Neuronal stem cell (in vitro differentiated cells): Measurements from ENCODE around the gene TECPR2.

Experiments used
- DNase-seq: peaks from one replicate; pipeline ENCODE4 v3.0.0-alpha.2; 2013; ENCODE audit warnings: low spot score
- H2AFZ ChIP-seq: one replicate; pipeline ENCODE4 v1.6.1; 2013; ENCODE audit warnings: mild to moderate bottlenecking, low read length, inconsistent platforms
- H2AK5ac ChIP-seq: 2 replicates; pipeline ENCODE4 v1.6.1; 2013; ENCODE audit warnings: low read depth, mild to moderate bottlenecking, inconsistent platforms, low read length, moderate library complexity, mixed read lengths
- H2BK120ac ChIP-seq: 2 replicates; pipeline ENCODE4 v1.6.1; 2013; ENCODE audit warnings: low read depth, mild to moderate bottlenecking, inconsistent platforms, low read length, moderate library complexity, mixed read lengths
- H2BK12ac ChIP-seq: one replicate; pipeline ENCODE4 v1.6.1; 2013; ENCODE audit warnings: low read length, inconsistent platforms
- H2BK15ac ChIP-seq: 2 replicates; pipeline ENCODE4 v1.6.1; 2013; ENCODE audit warnings: mild to moderate bottlenecking, low read length, inconsistent platforms, mixed read lengths
- H2BK5ac ChIP-seq: one replicate; pipeline ENCODE4 v1.6.1; 2013; ENCODE audit warnings: inconsistent platforms, mild to moderate bottlenecking, low read length, moderate library complexity
- H3K14ac ChIP-seq: one replicate; pipeline ENCODE4 v1.6.1; 2013; ENCODE audit warnings: low read length, inconsistent platforms
- H3K18ac ChIP-seq: 2 replicates; pipeline ENCODE4 v1.6.1; 2013; ENCODE audit warnings: low read length, inconsistent platforms
- H3K23ac ChIP-seq: 2 replicates; pipeline ENCODE4 v1.6.1; 2013; ENCODE audit warnings: low read depth, mild to moderate bottlenecking, mixed read lengths, low read length, inconsistent platforms; ENCODE audit not compliant: poor library complexity
- H3K27ac ChIP-seq: replicated peaks from 3 replicates; pipeline ENCODE4 v1.5.1; 2013; ENCODE audit warnings: low read length, inconsistent platforms
- H3K27me3 ChIP-seq, 3 experiments: 2 replicates each; pipeline ENCODE4 v1.6.1; 2013; ENCODE audit warnings: low read length in 3 of 3, mild to moderate bottlenecking in 2 of 3, inconsistent platforms in 1 of 3, low read depth in 1 of 3, mixed read lengths in 1 of 3, moderate library complexity in 1 of 3; ENCODE audit not compliant: control insufficient read depth in 3 of 3, insufficient read depth in 3 of 3
- H3K36me3 ChIP-seq, 2 donors: replicated peaks in 1 of 2; 2 replicates each; pipeline ENCODE4 v1.6.1; 2013; ENCODE audit warnings: low read length in 2 of 2; ENCODE audit not compliant: control insufficient read depth in 2 of 2, insufficient read depth in 2 of 2
- H3K4ac ChIP-seq: 2 replicates; pipeline ENCODE4 v1.6.1; 2013; ENCODE audit warnings: inconsistent platforms, mild to moderate bottlenecking, low read length, moderate library complexity
- H3K4me1 ChIP-seq, 2 donors: 1 replicate in 1 of 2; 2 replicates in 1 of 2; pipeline ENCODE4 v1.6.1; 2013; ENCODE audit warnings: low read length in 2 of 2, low read depth in 1 of 2; ENCODE audit not compliant: control insufficient read depth in 2 of 2, insufficient read depth in 1 of 2
- H3K4me2 ChIP-seq: one replicate; pipeline ENCODE4 v1.6.1; 2013; ENCODE audit warnings: mild to moderate bottlenecking, low read length, inconsistent platforms; ENCODE audit not compliant: insufficient read depth, poor library complexity, severe bottlenecking
- H3K4me3 ChIP-seq, 2 donors: 2 replicates each; pipeline ENCODE4 v1.5.1; 2013; ENCODE audit warnings: low read length in 2 of 2, mild to moderate bottlenecking in 2 of 2, inconsistent platforms in 1 of 2, moderate library complexity in 1 of 2
- H3K79me1 ChIP-seq: one replicate; pipeline ENCODE4 v1.6.1; 2013; ENCODE audit warnings: low read depth, mild to moderate bottlenecking, inconsistent platforms, low read length, moderate library complexity
- H3K9ac ChIP-seq: one replicate; pipeline ENCODE4 v1.6.1; 2013; ENCODE audit warnings: mild to moderate bottlenecking, low read depth, low read length, inconsistent platforms; ENCODE audit not compliant: poor library complexity
- H3K9me3 ChIP-seq, 2 donors: replicated peaks in 1 of 2; 2 replicates each; pipeline versions ENCODE3 to v1.6.1; 2013; ENCODE audit warnings: low read length in 2 of 2, mild to moderate bottlenecking in 2 of 2, inconsistent platforms in 1 of 2, low read depth in 1 of 2, mixed read lengths in 1 of 2, moderate library complexity in 1 of 2; ENCODE audit not compliant: control insufficient read depth in 2 of 2, insufficient read depth in 1 of 2
- H4K8ac ChIP-seq: one replicate; pipeline ENCODE4 v1.6.1; 2013; ENCODE audit warnings: low read depth, mild to moderate bottlenecking, inconsistent platforms, low read length, moderate library complexity
- H4K91ac ChIP-seq: one replicate; pipeline ENCODE4 v1.6.1; 2013; ENCODE audit warnings: low read length, low read depth, mild to moderate bottlenecking, inconsistent platforms; ENCODE audit not compliant: poor library complexity
- WGBS, 2 donors: extraction: QIAGEN DNeasy Blood & Tissue Kit; methylation state at CpG; one replicate each; pipeline ENCODE4 v1.1.7; 2013; ENCODE audit warnings: missing lambda C conversion rate in 2 of 2, mixed read lengths in 1 of 2; ENCODE audit not compliant: insufficient read length in 2 of 2, insufficient replicate concordance in 1 of 2; ENCODE audit errors: extremely low coverage in 2 of 2; 5-methylcytosine and 5-hydroxymethylcytosine counted together

TECPR2 gene

GRCh38 chr14:102474934-102475333 is 112.2 kb downstream of the TECPR2 start:
- H3K36me3 ChIP-seq = peaks cover 1 to 13% of the 10 kb centered on the region in 2 donors
- H3K79me1 ChIP-seq = no peaks in the 10 kb centered on the region
- H3K23ac ChIP-seq = no peak overlapping the region
- no peak overlapping the region for H3K18ac ChIP-seq
- no peak overlapping the region for H4K8ac ChIP-seq
- H3K9me3 ChIP-seq = no peaks in the 10 kb centered on the region
- no peak for DNase-seq
- H3K4ac ChIP-seq = no peak overlapping the region
- whole genome bisulfite sequencing, 2 donors = no CpG with 5 or more reads among the region's 5 CpGs
- no peak overlapping the region for H3K9ac ChIP-seq
- H2AFZ ChIP-seq = no peak overlapping the region
- H2BK12ac ChIP-seq = no peak overlapping the region
- no peak overlapping the region for H3K14ac ChIP-seq
- H2AK5ac ChIP-seq = no peak overlapping the region
- H2BK15ac ChIP-seq = no peak overlapping the region
- no peak overlapping the region for H4K91ac ChIP-seq
- no peak overlapping the region for H2BK5ac ChIP-seq
- H3K27ac ChIP-seq = no peak overlapping the region
- H3K4me3 ChIP-seq = peak overlapping the region in 1 of 2 donors; percentile 41
- no peak overlapping the region for H2BK120ac ChIP-seq
- no peak overlapping the region for H3K4me2 ChIP-seq
- H3K27me3 ChIP-seq = no peaks in the 10 kb centered on the region
- no peaks in the 10 kb centered on the region for H3K4me1 ChIP-seq

GRCh38 chr14:102479107-102479506 is 116.4 kb downstream of the TECPR2 start:
- Histone ChIP-seq H3K4me3 (no peak overlapping the region), H2AK5ac (no peak overlapping the region), H2AFZ (no peak overlapping the region), H2BK5ac (no peak overlapping the region), H2BK12ac (no peak overlapping the region), H3K9me3 (no peaks in the 10 kb centered on the region), H3K27ac (no peak overlapping the region), H2BK120ac (no peak overlapping the region), H4K8ac (no peak overlapping the region), H3K14ac (no peak overlapping the region), H4K91ac (no peak overlapping the region), H3K9ac (no peak overlapping the region), H3K36me3 (no peaks in the 10 kb centered on the region), H3K27me3 (no peaks in the 10 kb centered on the region), H3K4ac (no peak overlapping the region), H3K79me1 (no peaks in the 10 kb centered on the region), H3K18ac (no peak overlapping the region), H2BK15ac (no peak overlapping the region), H3K23ac (no peak overlapping the region), H3K4me1 (no peaks in the 10 kb centered on the region), H3K4me2 (no peak overlapping the region)
- DNase-seq = no peak
- no CpG with 5 or more reads among the region's 2 CpGs for WGBS, 2 donors

GRCh38 chr14:102479777-102480176 is 117.0 kb downstream of the TECPR2 start:
- H2BK12ac ChIP-seq = no peak overlapping the region

GRCh38 chr14:102481371-102481770 is 118.6 kb downstream of the TECPR2 start:
- no peak overlapping the region for H3K18ac ChIP-seq
- H3K23ac ChIP-seq = no peak overlapping the region
- no peak overlapping the region for H4K8ac ChIP-seq
- no peak overlapping the region for H3K27ac ChIP-seq
- no peak overlapping the region for H3K4me3 ChIP-seq
- H3K4me1 ChIP-seq = no peaks in the 10 kb centered on the region
- H3K36me3 ChIP-seq = no peaks in the 10 kb centered on the region
- no CpG with 5 or more reads among the region's 4 CpGs for WGBS, 2 donors
- no peak overlapping the region for H2BK120ac ChIP-seq
- H3K79me1 ChIP-seq = no peaks in the 10 kb centered on the region
- H3K14ac ChIP-seq = no peak overlapping the region
- no peaks in the 10 kb centered on the region for H3K27me3 ChIP-seq
- no peak overlapping the region for H4K91ac ChIP-seq
- no peak overlapping the region for H3K4me2 ChIP-seq
- no peak overlapping the region for H2BK5ac ChIP-seq
- no peak overlapping the region for H2BK12ac ChIP-seq
- peaks cover 0 to 2% of the 10 kb centered on the region in 2 donors for H3K9me3 ChIP-seq
- no peak overlapping the region for H2AK5ac ChIP-seq
- no peak overlapping the region for H3K4ac ChIP-seq
- H2BK15ac ChIP-seq = no peak overlapping the region
- no peak overlapping the region for H2AFZ ChIP-seq
- no peak overlapping the region for H3K9ac ChIP-seq
- DNase-seq = no peak

More at GRCh38 chr14:102479777-102480176, 117.0 kb downstream of the TECPR2 start:
- Histone ChIP-seq H3K9ac (no peak overlapping the region), H4K91ac (no peak overlapping the region), H3K4ac (no peak overlapping the region), H3K79me1 (no peaks in the 10 kb centered on the region), H2BK5ac (no peak overlapping the region), H3K36me3 (no peaks in the 10 kb centered on the region), H3K27me3 (no peaks in the 10 kb centered on the region), H2BK15ac (no peak overlapping the region), H2BK120ac (no peak overlapping the region), H3K14ac (no peak overlapping the region), H2AK5ac (no peak overlapping the region), H3K23ac (no peak overlapping the region), H3K9me3 (no peaks in the 10 kb centered on the region), H3K18ac (no peak overlapping the region), H3K4me3 (no peak overlapping the region), H3K4me2 (no peak overlapping the region), H4K8ac (no peak overlapping the region), H3K4me1 (no peaks in the 10 kb centered on the region), H2AFZ (no peak overlapping the region), H3K27ac (no peak overlapping the region)
- no CpG with 5 or more reads among the region's 7 CpGs for WGBS, 2 donors
- no peak for DNase-seq
